Smooth muscle cell (in vitro differentiated cells): ENCODE data around the gene PLAC8L1. TPM values are rescaled to one million over a fixed set of nuclear protein-coding genes. Genes with fewer than 3 reads are reported as not detected.

Experiments
- DNase-seq: peaks from one replicate; lab custom pipeline; 2025; ENCODE audit not compliant: unreplicated experiment; lab: John Stamatoyannopoulos, UW
- H2AFZ ChIP-seq: fragments of 200-600 bp; sonication (generic); 2 replicates; pipeline ENCODE4 v1.6.0; 2016; ENCODE audit warnings: antibody characterized with exemption, low read depth, mild to moderate bottlenecking
- H3F3A ChIP-seq: fragments of 200-600 bp; sonication (generic); 2 replicates; pipeline ENCODE4 v1.6.0; 2017; ENCODE audit warnings: antibody characterized with exemption, low read depth
- H3K27ac ChIP-seq: fragments of 200-600 bp; sonication (generic); 2 replicates; pipeline ENCODE4 v1.5.1; 2016; ENCODE audit warnings: low read depth, mild to moderate bottlenecking
- H3K27me3 ChIP-seq: fragments of 200-600 bp; sonication (generic); 2 replicates; pipeline ENCODE4 v1.6.1; 2016; ENCODE audit warnings: low read depth, mild to moderate bottlenecking
- H3K36me3 ChIP-seq: fragments of 200-600 bp; sonication (generic); 2 replicates; pipeline ENCODE4 v1.5.1; 2016; ENCODE audit warnings: low read depth
- H3K4me1 ChIP-seq: fragments of 200-600 bp; sonication (generic); 2 replicates; pipeline ENCODE4 v1.5.1; 2016; ENCODE audit warnings: low read depth
- H3K4me2 ChIP-seq: fragments of 200-600 bp; sonication (generic); 2 replicates; pipeline ENCODE4 v1.6.0; 2016; ENCODE audit warnings: mild to moderate bottlenecking
- H3K4me3 ChIP-seq: fragments of 200-600 bp; sonication (generic); 2 replicates; pipeline ENCODE4 v1.5.1; 2016; ENCODE audit warnings: mild to moderate bottlenecking
- H3K79me2 ChIP-seq: fragments of 200-600 bp; sonication (generic); 2 replicates; pipeline ENCODE4 v1.6.0; 2016; ENCODE audit warnings: low read depth, mild to moderate bottlenecking
- H3K9ac ChIP-seq: fragments of 200-600 bp; sonication (generic); 2 replicates; pipeline ENCODE4 v1.6.0; 2016; ENCODE audit warnings: low read depth
- H3K9me3 ChIP-seq: fragments of 200-600 bp; sonication (generic); replicated peaks from 2 replicates; pipeline ENCODE4 v1.5.1; 2016; ENCODE audit warnings: low read depth
- H4K20me1 ChIP-seq: fragments of 200-600 bp; sonication (generic); 2 replicates; pipeline ENCODE4 v1.6.0; 2016; ENCODE audit warnings: low read depth
- WGBS: methylation state at CpG from one replicate; pipeline ENCODE4 v1.1.7; 2016; ENCODE audit warnings: low lambda C conversion rate; 5-methylcytosine and 5-hydroxymethylcytosine counted together
- polyA plus RNA-seq: library from polyadenylated mRNA; unstranded; fragments of >200 nt; fragmentation: Nextera tagmentation; extraction: Ambion mirVana; gene quantifications from 2 replicates; pipeline ENCODE4 v1.2.1, GENCODE V29; 2016
- total RNA-seq: library from RNA; depleted of rRNA; stranded (reverse); fragments of >200 nt; gene quantifications from 2 replicates; pipeline ENCODE4 v1.2.3, GENCODE V29; 2014
- TF ChIP-seq, protein P1 (sequence below): fragments of 200-600 bp; sonication (generic); IDR thresholded peaks from 2 replicates; pipeline ENCODE4 v1.5.1; 2017; ENCODE audit warnings: borderline replicate concordance, mild to moderate bottlenecking, antibody characterized with exemption; ENCODE audit not compliant: insufficient read depth, poor library complexity, severe bottlenecking

Gene PLAC8L1
- total and polyA plus RNA-seq, 2 experiments from 2014 or later, result 0.35 TPM; not detected in 1

DNA sequence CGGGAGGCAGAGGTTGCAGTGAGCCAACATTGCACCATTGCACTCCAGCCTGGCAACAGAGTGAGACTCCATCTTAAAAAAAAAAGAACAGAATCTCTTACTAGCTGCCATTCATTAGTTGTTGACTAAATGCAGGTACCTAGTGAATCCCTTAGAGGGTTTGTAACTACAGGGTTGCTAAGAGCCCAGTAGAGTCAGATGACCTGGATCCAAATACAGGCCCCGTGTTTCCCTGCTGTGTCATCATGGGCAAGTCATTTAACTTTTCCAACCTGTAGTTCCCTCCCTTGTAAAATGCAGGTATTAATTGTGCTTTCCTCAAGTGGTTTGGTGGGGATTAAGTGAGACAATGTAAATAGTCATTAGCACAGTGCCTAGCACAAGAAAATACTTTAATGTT is 32.8 kb downstream of the PLAC8L1 start:
- 83% methylated on average over 2 of the region's 2 CpGs for WGBS
- peaks cover 45% of the 10 kb centered on the region for H3K27me3 ChIP-seq

DNA sequence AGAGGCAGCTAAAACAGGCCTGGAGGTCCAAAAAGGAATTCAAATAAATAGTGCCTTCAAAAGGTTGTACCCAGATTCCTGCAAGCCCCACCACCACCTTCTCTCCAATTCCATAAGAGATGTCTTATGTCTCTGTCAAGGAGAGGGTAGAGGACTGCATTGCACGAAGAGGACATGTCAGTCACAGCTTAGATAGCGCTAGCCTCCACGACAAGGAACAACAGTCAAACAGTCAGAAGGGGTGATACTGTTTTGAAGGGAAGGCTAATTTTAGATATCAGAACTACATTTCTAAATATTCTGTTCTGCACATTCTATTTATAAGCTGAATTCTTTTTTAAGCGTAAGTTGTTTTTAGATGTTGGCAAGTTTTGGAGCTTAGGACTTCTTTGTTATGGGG is 34.2 kb downstream of the PLAC8L1 start:
- no peak overlapping the region for H3K4me2 ChIP-seq
- peaks cover 30% of the 10 kb centered on the region for H3K27me3 ChIP-seq
- no peak for DNase-seq
- H4K20me1 ChIP-seq, result no peaks in the 10 kb centered on the region
- H2AFZ ChIP-seq, result no peak overlapping the region
- H3K9me3 ChIP-seq, result no peaks in the 10 kb centered on the region
- H3K9ac ChIP-seq, result no peak overlapping the region
- WGBS, result 73% methylated on average over 4 of the region's 4 CpGs
- H3K4me3 ChIP-seq, result no peak overlapping the region
- no peaks in the 10 kb centered on the region for H3F3A ChIP-seq
- no peak overlapping the region for H3K27ac ChIP-seq
- TF ChIP-seq, protein P1, sequence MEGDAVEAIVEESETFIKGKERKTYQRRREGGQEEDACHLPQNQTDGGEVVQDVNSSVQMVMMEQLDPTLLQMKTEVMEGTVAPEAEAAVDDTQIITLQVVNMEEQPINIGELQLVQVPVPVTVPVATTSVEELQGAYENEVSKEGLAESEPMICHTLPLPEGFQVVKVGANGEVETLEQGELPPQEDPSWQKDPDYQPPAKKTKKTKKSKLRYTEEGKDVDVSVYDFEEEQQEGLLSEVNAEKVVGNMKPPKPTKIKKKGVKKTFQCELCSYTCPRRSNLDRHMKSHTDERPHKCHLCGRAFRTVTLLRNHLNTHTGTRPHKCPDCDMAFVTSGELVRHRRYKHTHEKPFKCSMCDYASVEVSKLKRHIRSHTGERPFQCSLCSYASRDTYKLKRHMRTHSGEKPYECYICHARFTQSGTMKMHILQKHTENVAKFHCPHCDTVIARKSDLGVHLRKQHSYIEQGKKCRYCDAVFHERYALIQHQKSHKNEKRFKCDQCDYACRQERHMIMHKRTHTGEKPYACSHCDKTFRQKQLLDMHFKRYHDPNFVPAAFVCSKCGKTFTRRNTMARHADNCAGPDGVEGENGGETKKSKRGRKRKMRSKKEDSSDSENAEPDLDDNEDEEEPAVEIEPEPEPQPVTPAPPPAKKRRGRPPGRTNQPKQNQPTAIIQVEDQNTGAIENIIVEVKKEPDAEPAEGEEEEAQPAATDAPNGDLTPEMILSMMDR, result no peak
- H3K4me1 ChIP-seq, result no peaks in the 10 kb centered on the region
- no peaks in the 10 kb centered on the region for H3K79me2 ChIP-seq
- no peaks in the 10 kb centered on the region for H3K36me3 ChIP-seq

More for the DNA sequence above, 32.8 kb downstream of the PLAC8L1 start:
- Histone ChIP-seq H3K4me1 (no peaks in the 10 kb centered on the region), H3K27ac (no peak overlapping the region), H3K9me3 (no peaks in the 10 kb centered on the region), H3K4me3 (no peak overlapping the region), H3K4me2 (no peak overlapping the region), H3F3A (no peaks in the 10 kb centered on the region), H4K20me1 (no peaks in the 10 kb centered on the region), H2AFZ (no peak overlapping the region), H3K36me3 (no peaks in the 10 kb centered on the region), H3K9ac (no peak overlapping the region), H3K79me2 (no peaks in the 10 kb centered on the region)
- no peak for DNase-seq
- TF ChIP-seq, protein P1, result no peak

DNA sequence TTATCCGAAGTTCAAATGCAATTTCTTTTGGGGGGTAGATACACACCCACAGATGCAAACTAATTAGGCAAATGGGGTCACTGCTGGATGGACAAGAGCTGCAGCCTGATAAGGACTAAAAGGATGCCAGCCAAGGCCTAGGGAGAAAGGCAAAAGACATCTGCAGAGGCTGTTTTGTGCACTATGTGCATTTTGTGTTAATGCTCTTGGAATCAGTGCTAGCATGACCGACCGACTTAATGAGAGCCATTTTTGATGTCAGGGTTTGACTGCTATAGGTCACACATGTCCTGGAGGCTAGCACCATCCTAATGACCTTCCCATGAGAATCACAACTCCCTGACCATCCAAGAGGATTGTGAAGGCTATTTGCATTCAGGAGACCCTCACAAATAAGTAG is 34.6 kb downstream of the PLAC8L1 start:
- Histone ChIP-seq H3K27me3 (peaks cover 30% of the 10 kb centered on the region), H3F3A (no peaks in the 10 kb centered on the region), H3K4me3 (no peak overlapping the region), H3K9ac (no peak overlapping the region), H3K4me1 (no peaks in the 10 kb centered on the region), H3K27ac (no peak overlapping the region), H3K4me2 (no peak overlapping the region), H4K20me1 (no peaks in the 10 kb centered on the region), H3K9me3 (no peaks in the 10 kb centered on the region), H2AFZ (no peak overlapping the region), H3K36me3 (no peaks in the 10 kb centered on the region), H3K79me2 (no peaks in the 10 kb centered on the region)
- TF ChIP-seq, protein P1, result no peak
- WGBS, result 94% methylated on average over 3 of the region's 3 CpGs
- DNase-seq, result no peak

DNA sequence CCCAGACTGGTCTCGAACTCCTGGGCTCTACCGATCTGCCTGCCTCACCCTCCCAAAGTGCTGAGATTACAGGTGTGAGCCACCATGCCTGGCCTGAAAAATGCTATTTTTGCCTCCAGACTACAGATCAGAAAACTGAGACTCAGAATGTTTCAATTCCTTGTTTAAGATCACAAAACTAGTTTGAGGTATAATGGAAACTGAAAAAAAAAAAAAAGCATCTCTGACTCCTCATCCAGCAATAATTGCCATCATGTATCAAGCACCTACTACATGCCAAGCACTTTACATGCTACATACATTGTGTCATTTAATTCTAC is 35.6 kb downstream of the PLAC8L1 start:
- Histone ChIP-seq H3K4me1 (no peaks in the 10 kb centered on the region), H3K4me3 (no peak overlapping the region), H3K36me3 (no peaks in the 10 kb centered on the region), H2AFZ (no peak overlapping the region), H3K79me2 (no peaks in the 10 kb centered on the region), H3K27me3 (peaks cover 27% of the 10 kb centered on the region), H3K9me3 (no peaks in the 10 kb centered on the region), H3K27ac (no peak overlapping the region), H3F3A (no peaks in the 10 kb centered on the region), H3K9ac (no peak overlapping the region), H3K4me2 (no peak overlapping the region), H4K20me1 (no peaks in the 10 kb centered on the region)
- DNase-seq, result no peak
- TF ChIP-seq, protein P1, result no peak
- 100% methylated on average over 2 of the region's 2 CpGs for WGBS
